Activated T-cell treated with anti-CD3 and anti-CD28 coated beads, Interleukin-2, amount 50 U/mL, for 24 hours (primary cell): ENCODE results near the gene OLFML2A.
A peak's percentile ranks its signal among the peaks of the same experiment; 100 is the strongest.

Source experiments
- DNase-seq: peaks from one replicate; pipeline ENCODE4 v3.0.0-alpha.2; 2020
- H3K27ac Mint-ChIP-seq: 2 replicates; pipeline ENCODE4 v1.8.0; 2020; ENCODE audit warnings: mild to moderate bottlenecking, mixed read lengths
- H3K27me3 Mint-ChIP-seq: 2 replicates; pipeline ENCODE4 v1.8.0; 2020; ENCODE audit warnings: mixed read lengths
- H3K36me3 Mint-ChIP-seq: 2 replicates; pipeline ENCODE4 v1.8.0; 2020; ENCODE audit warnings: low read depth, mixed read lengths
- H3K4me1 Mint-ChIP-seq: 2 replicates; pipeline ENCODE4 v1.8.0; 2020; ENCODE audit warnings: low read depth, mixed read lengths
- H3K4me3 Mint-ChIP-seq: 2 replicates; pipeline ENCODE4 v1.8.0; 2020; ENCODE audit warnings: mild to moderate bottlenecking, moderate library complexity, mixed read lengths
- H3K9me3 Mint-ChIP-seq: 2 replicates; pipeline ENCODE4 v1.8.0; 2020; ENCODE audit warnings: mixed read lengths

Gene OLFML2A

GRCh38 chr9:124754289-124754688 is 22.6 kb upstream of the OLFML2A start:
- Mint-ChIP-seq H3K36me3 (no peaks in the 10 kb centered on the region), H3K4me3 (no peak overlapping the region), H3K9me3 (no peaks in the 10 kb centered on the region), H3K4me1 (peaks cover 20% of the 10 kb centered on the region), H3K27ac (peak overlapping the region; percentile 68), H3K27me3 (peaks cover 75% of the 10 kb centered on the region)
- no peak for DNase-seq

- H3K36me3 Mint-ChIP-seq: no peaks in the 10 kb centered on the region
- DNase-seq: no peak
- H3K4me3 Mint-ChIP-seq: no peak overlapping the region
- no peaks in the 10 kb centered on the region for H3K9me3 Mint-ChIP-seq
- H3K27ac Mint-ChIP-seq: peak overlapping the region; percentile 51
- peaks cover 76% of the 10 kb centered on the region for H3K27me3 Mint-ChIP-seq
- H3K4me1 Mint-ChIP-seq: peaks cover 20% of the 10 kb centered on the region
These were observed 21.9 kb upstream of the OLFML2A start for GRCh38 chr9:124755061-124755460.

- Mint-ChIP-seq H3K36me3 (no peaks in the 10 kb centered on the region), H3K9me3 (no peaks in the 10 kb centered on the region), H3K27ac (no peak overlapping the region), H3K4me1 (peaks cover 20% of the 10 kb centered on the region), H3K4me3 (no peak overlapping the region), H3K27me3 (peaks cover 79% of the 10 kb centered on the region)
- DNase-seq: no peak
These were observed 20.9 kb upstream of the OLFML2A start for GRCh38 chr9:124756011-124756410.

- H3K36me3 Mint-ChIP-seq: no peaks in the 10 kb centered on the region
- no peak overlapping the region for H3K27ac Mint-ChIP-seq
- H3K9me3 Mint-ChIP-seq: no peaks in the 10 kb centered on the region
- H3K4me1 Mint-ChIP-seq: peaks cover 20% of the 10 kb centered on the region
- H3K27me3 Mint-ChIP-seq: peaks cover 87% of the 10 kb centered on the region
- DNase-seq: no peak
- H3K4me3 Mint-ChIP-seq: no peak overlapping the region
These were observed 19.3 kb upstream of the OLFML2A start for GRCh38 chr9:124757616-124758015.

- Mint-ChIP-seq H3K9me3 (no peaks in the 10 kb centered on the region), H3K27ac (no peak overlapping the region), H3K36me3 (no peaks in the 10 kb centered on the region), H3K4me3 (no peak overlapping the region), H3K4me1 (peaks cover 20% of the 10 kb centered on the region), H3K27me3 (peaks cover 87% of the 10 kb centered on the region)
- no peak for DNase-seq
These were observed 18.9 kb upstream of the OLFML2A start for GRCh38 chr9:124758061-124758460.

- H3K27ac Mint-ChIP-seq: no peak overlapping the region
- no peaks in the 10 kb centered on the region for H3K9me3 Mint-ChIP-seq
- no peak for DNase-seq
- peaks cover 91% of the 10 kb centered on the region for H3K27me3 Mint-ChIP-seq
- peaks cover 19% of the 10 kb centered on the region for H3K4me1 Mint-ChIP-seq
- H3K36me3 Mint-ChIP-seq: no peaks in the 10 kb centered on the region
- H3K4me3 Mint-ChIP-seq: no peak overlapping the region
These were observed 18.2 kb upstream of the OLFML2A start for GRCh38 chr9:124758691-124759090.

GRCh38 chr9:124759327-124759726 is 17.6 kb upstream of the OLFML2A start:
- no peaks in the 10 kb centered on the region for H3K9me3 Mint-ChIP-seq
- peaks cover 15% of the 10 kb centered on the region for H3K4me1 Mint-ChIP-seq
- no peak for DNase-seq
- no peak overlapping the region for H3K27ac Mint-ChIP-seq
- H3K27me3 Mint-ChIP-seq: peaks cover 93% of the 10 kb centered on the region
- H3K36me3 Mint-ChIP-seq: no peaks in the 10 kb centered on the region
- H3K4me3 Mint-ChIP-seq: no peak overlapping the region

GRCh38 chr9:124760719-124761118 is 16.2 kb upstream of the OLFML2A start:
- H3K9me3 Mint-ChIP-seq: no peaks in the 10 kb centered on the region
- no peak overlapping the region for H3K4me3 Mint-ChIP-seq
- no peak overlapping the region for H3K27ac Mint-ChIP-seq
- H3K27me3 Mint-ChIP-seq: peaks cover 93% of the 10 kb centered on the region
- DNase-seq: no peak
- H3K36me3 Mint-ChIP-seq: no peaks in the 10 kb centered on the region
- H3K4me1 Mint-ChIP-seq: peaks cover 3% of the 10 kb centered on the region

- H3K4me3 Mint-ChIP-seq: no peak overlapping the region
- peaks cover 93% of the 10 kb centered on the region for H3K27me3 Mint-ChIP-seq
- H3K36me3 Mint-ChIP-seq: no peaks in the 10 kb centered on the region
- H3K4me1 Mint-ChIP-seq: peaks cover 3% of the 10 kb centered on the region
- no peak for DNase-seq
- no peaks in the 10 kb centered on the region for H3K9me3 Mint-ChIP-seq
- no peak overlapping the region for H3K27ac Mint-ChIP-seq
These were observed 15.7 kb upstream of the OLFML2A start for GRCh38 chr9:124761196-124761595.

GRCh38 chr9:124761710-124762109 is 15.2 kb upstream of the OLFML2A start:
- H3K4me1 Mint-ChIP-seq: peaks cover 3% of the 10 kb centered on the region
- DNase-seq: no peak
- no peak overlapping the region for H3K27ac Mint-ChIP-seq
- no peaks in the 10 kb centered on the region for H3K9me3 Mint-ChIP-seq
- no peaks in the 10 kb centered on the region for H3K36me3 Mint-ChIP-seq
- no peak overlapping the region for H3K4me3 Mint-ChIP-seq
- H3K27me3 Mint-ChIP-seq: peaks cover 93% of the 10 kb centered on the region

GRCh38 chr9:124762633-124763032 is 14.3 kb upstream of the OLFML2A start:
- DNase-seq: no peak
- no peak overlapping the region for H3K27ac Mint-ChIP-seq
- H3K9me3 Mint-ChIP-seq: no peaks in the 10 kb centered on the region
- peaks cover 3% of the 10 kb centered on the region for H3K4me1 Mint-ChIP-seq
- peaks cover 93% of the 10 kb centered on the region for H3K27me3 Mint-ChIP-seq
- no peak overlapping the region for H3K4me3 Mint-ChIP-seq
- H3K36me3 Mint-ChIP-seq: no peaks in the 10 kb centered on the region

GRCh38 chr9:124764774-124765438 is 12.0 kb upstream of the OLFML2A start:
- H3K4me1 Mint-ChIP-seq: peaks cover 12% of the 10 kb centered on the region
- peaks cover 95% of the 10 kb centered on the region for H3K27me3 Mint-ChIP-seq
- no peak overlapping the region for H3K4me3 Mint-ChIP-seq
- H3K9me3 Mint-ChIP-seq: no peaks in the 10 kb centered on the region
- no peaks in the 10 kb centered on the region for H3K36me3 Mint-ChIP-seq
- no peak for DNase-seq
- no peak overlapping the region for H3K27ac Mint-ChIP-seq

GRCh38 chr9:124765439-124765835 is 11.5 kb upstream of the OLFML2A start:
- peaks cover 96% of the 10 kb centered on the region for H3K27me3 Mint-ChIP-seq
- no peak for DNase-seq
- no peak overlapping the region for H3K4me3 Mint-ChIP-seq
- peaks cover 15% of the 10 kb centered on the region for H3K4me1 Mint-ChIP-seq
- no peaks in the 10 kb centered on the region for H3K9me3 Mint-ChIP-seq
- no peak overlapping the region for H3K27ac Mint-ChIP-seq
- H3K36me3 Mint-ChIP-seq: no peaks in the 10 kb centered on the region

- no peak overlapping the region for H3K27ac Mint-ChIP-seq
- no peaks in the 10 kb centered on the region for H3K9me3 Mint-ChIP-seq
- no peak for DNase-seq
- H3K4me3 Mint-ChIP-seq: no peak overlapping the region
- peaks cover 87% of the 10 kb centered on the region for H3K27me3 Mint-ChIP-seq
- H3K4me1 Mint-ChIP-seq: peaks cover 17% of the 10 kb centered on the region
- no peaks in the 10 kb centered on the region for H3K36me3 Mint-ChIP-seq
These were observed 10.6 kb upstream of the OLFML2A start for GRCh38 chr9:124766326-124766725.

- DNase-seq: no peak
- Mint-ChIP-seq H3K4me3 (no peak overlapping the region), H3K4me1 (peaks cover 24% of the 10 kb centered on the region)
These were observed 9.9 kb upstream of the OLFML2A start for GRCh38 chr9:124766815-124767554.

More at GRCh38 chr9:124766815-124767554, 9.9 kb upstream of the OLFML2A start:
- no peaks in the 10 kb centered on the region for H3K9me3 Mint-ChIP-seq
- H3K27ac Mint-ChIP-seq: no peak overlapping the region
- H3K36me3 Mint-ChIP-seq: no peaks in the 10 kb centered on the region
- peaks cover 81% of the 10 kb centered on the region for H3K27me3 Mint-ChIP-seq
